Omental fat pad (tissue), 4 donors: ENCODE measurements around the gene VWF. TPM values are rescaled to one million over a fixed set of nuclear protein-coding genes. Genes with fewer than 3 reads are reported as not detected.

ENCODE experiments used
- ATAC-seq: fragments of 150-250 bp; one replicate; pipeline ENCODE4 v1.9.1; 2016; ENCODE audit warnings: mild to moderate bottlenecking, moderate library complexity; ENCODE audit not compliant: low FRiP score
- DNase-seq: peaks from one replicate; pipeline ENCODE4 v3.0.0-alpha.2; 2019; ENCODE audit warnings: low spot score
- total RNA-seq, 4 donors: library from RNA; depleted of rRNA; stranded (reverse); fragments of >200 nt; gene quantifications; one replicate each; pipeline ENCODE4 v1.1.0, GENCODE V29; 2016
- TF ChIP-seq, protein P1 (sequence below), 3 donors: fragments of 450-650 bp; IDR thresholded peaks; one replicate each; pipeline ENCODE4 v1.5.1; 2016 to 2017; ENCODE audit warnings: antibody characterized with exemption in 3 of 3, mild to moderate bottlenecking in 3 of 3, moderate library complexity in 2 of 3

Gene VWF
- total RNA-seq, 4 donors from 2014 or later: 78.4 to 1,203 (median 422) TPM

DNA sequence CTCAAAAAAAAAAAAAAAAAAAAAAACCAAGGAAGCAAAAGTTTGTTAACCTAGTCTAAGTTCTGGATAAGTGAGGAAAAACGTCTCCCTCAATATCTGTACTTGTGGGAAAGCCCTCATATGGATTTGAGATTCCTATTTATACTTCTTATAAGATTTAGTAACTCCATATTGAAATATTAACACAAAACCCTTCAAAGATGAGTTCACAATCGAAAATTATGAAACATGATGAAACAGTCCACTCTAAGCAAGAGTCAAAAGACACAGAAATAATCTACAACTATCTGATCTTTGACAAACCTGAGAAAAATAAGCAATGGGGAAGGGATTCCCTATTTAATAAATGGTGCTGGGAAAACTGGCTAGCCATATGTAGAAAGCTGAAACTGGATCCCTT lies 25.2 kb downstream of the VWF start:
- TF ChIP-seq, protein P1, sequence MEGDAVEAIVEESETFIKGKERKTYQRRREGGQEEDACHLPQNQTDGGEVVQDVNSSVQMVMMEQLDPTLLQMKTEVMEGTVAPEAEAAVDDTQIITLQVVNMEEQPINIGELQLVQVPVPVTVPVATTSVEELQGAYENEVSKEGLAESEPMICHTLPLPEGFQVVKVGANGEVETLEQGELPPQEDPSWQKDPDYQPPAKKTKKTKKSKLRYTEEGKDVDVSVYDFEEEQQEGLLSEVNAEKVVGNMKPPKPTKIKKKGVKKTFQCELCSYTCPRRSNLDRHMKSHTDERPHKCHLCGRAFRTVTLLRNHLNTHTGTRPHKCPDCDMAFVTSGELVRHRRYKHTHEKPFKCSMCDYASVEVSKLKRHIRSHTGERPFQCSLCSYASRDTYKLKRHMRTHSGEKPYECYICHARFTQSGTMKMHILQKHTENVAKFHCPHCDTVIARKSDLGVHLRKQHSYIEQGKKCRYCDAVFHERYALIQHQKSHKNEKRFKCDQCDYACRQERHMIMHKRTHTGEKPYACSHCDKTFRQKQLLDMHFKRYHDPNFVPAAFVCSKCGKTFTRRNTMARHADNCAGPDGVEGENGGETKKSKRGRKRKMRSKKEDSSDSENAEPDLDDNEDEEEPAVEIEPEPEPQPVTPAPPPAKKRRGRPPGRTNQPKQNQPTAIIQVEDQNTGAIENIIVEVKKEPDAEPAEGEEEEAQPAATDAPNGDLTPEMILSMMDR (IDR thresholded peaks at IDR 0.05): no peak
- DNase-seq: no peak
- no peak for ATAC-seq

GRCh38 chr12:6097411-6097810 lies 27.1 kb downstream of the VWF start:
- TF ChIP-seq, protein P1 (IDR thresholded peaks at IDR 0.05): no peak
- ATAC-seq: no peak

GRCh38 chr12:6096527-6096926 lies 27.9 kb downstream of the VWF start:
- TF ChIP-seq, protein P1 (IDR thresholded peaks at IDR 0.05): no peak
- DNase-seq: no peak
- no peak for ATAC-seq

More at GRCh38 chr12:6097411-6097810, 27.1 kb downstream of the VWF start:
- no peak for DNase-seq

DNA sequence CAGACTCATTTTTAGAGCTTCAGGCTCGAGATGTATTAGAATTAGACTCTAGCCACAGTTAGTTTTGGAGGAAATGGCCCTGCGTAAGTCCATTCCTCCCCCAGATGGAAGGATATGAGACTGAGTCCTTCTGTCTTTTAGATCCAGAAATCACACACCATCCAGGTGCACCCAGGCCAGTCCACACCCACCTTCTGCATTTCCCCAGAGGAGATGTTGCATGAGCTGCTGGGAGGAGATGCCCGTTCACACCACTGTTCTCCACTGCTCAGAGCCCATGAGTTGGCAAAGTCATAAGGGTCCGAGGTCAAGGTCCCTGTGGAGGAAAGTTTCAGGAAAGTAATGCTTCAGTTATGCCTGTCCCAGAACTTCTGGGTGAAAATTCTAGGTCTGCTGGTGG lies 29.2 kb downstream of the VWF start:
- no peak for DNase-seq
- no peak for ATAC-seq
- TF ChIP-seq, protein P1 (IDR thresholded peaks at IDR 0.05): no peak

DNA sequence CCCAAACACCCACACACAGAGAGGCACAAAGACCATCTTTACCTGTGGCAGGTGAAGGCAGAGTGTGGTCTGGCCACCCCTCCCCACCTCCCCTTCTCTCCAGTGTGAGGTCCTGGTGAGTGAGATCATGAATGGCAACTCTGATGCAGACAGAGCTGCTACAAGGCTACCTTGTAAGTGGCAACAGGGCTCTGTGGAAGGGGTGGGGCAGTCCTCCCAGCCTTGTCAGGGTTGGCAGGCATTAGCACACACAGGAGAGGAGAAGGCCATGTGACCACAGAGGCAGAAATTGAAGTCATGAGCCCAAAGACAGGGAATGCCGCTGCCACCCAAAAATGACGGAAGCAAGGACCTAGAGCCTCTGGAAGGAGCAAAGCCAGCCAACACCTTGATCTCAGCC lies 30.7 kb downstream of the VWF start:
- DNase-seq: no peak
- TF ChIP-seq, protein P1 (IDR thresholded peaks at IDR 0.05): no peak
- ATAC-seq: no peak

DNA sequence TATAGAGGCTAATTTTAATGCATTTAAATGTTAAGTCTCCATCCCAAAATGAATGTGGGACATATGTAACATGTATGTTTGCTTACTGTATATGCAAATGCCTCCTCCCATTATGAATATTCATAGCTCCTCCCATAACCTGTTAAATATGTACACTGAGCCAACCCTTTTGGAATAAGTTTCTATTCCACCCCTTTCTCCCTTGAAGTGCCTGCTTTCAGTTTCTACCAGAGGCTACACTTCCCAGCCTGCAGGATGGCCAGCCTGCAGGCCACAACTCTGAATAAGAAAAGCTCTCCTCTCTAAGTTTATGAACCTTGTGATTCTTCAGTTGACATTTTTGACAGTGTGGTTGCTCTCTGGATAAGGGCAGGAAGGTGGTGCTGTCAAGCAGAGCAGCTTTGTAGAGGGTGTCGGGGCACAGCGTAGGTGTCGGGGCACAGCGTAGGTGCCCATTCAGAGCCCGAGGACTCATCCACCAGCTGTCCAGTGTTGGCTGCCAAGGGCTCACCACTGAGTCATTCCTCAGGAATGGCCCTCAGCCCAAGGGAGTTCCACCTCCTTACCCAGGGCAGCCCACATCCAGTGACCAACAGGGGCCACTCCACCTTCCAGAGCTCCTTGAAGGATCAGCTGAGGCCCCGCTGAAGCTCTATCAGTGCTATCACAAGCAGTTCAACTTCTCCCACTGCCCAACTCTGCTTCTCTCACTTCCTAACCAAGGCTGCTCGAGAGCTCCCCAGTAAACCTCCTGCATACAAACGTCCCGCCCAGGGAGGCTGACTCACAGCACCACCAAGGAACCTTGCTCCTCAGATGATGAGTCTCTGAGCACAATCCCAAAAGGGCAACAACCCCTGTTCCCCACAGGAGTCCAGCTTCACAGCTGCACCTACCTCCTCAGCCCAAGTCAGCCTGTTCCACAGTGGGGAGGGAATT lies 31.4 kb downstream of the VWF start:
- TF ChIP-seq, protein P1 (IDR thresholded peaks at IDR 0.05): no peak
- peak; percentile 94 for ATAC-seq
- DNase-seq: peak; percentile 46
